ENCODE data around the gene LRRN3. TPM values are rescaled to one million over a fixed set of nuclear protein-coding genes. Genes with fewer than 3 reads are reported as not detected.

LRRN3 gene
- polyA plus RNA-seq, 1 of the 3 experiments (the other 2 are of a cell fraction): 2.1 TPM

- H3K9me2 ChIP-seq: no peaks in the 10 kb centered on the region
- H3K79me2 ChIP-seq (ENCODE audit: insufficient read depth): no peaks in the 10 kb centered on the region
- peak; percentile 61 for DNase-seq
- POLR2A ChIA-PET: no interaction called here
- peak overlapping the region; percentile 1 to 88; a peak in 1 of 4 replicates for H3K27ac ChIP-seq (ENCODE audit: low read depth in 2 of 2, low read length in 1 of 2)
- H3K4me1 ChIP-seq (ENCODE audit: control insufficient read depth in 1 of 2, insufficient read depth in 2 of 2, low read depth in 1 of 2, low read length in 1 of 2): peaks cover 5 to 20% of the 10 kb centered on the region in 2 experiments; a peak in 3 of 4 replicates
- peaks cover 4% of the 10 kb centered on the region for H3F3A ChIP-seq (replicated peaks; ENCODE audit: insufficient read depth)
- H3K9me3 ChIP-seq: peaks cover under 1% of the 10 kb centered on the region; the same call in 1 of the 2 replicates
- H3K4me3 ChIP-seq (ENCODE audit: low read depth in 2 of 2, low read length in 1 of 2): no peak overlapping the region
- H3K9ac ChIP-seq: no peak overlapping the region
- H3K27me3 ChIP-seq (ENCODE audit: insufficient read depth): no peaks in the 10 kb centered on the region
- H4K20me1 ChIP-seq (ENCODE audit: insufficient read depth): no peaks in the 10 kb centered on the region
- H2AFZ ChIP-seq (ENCODE audit: low read depth): no peak overlapping the region
- H3K36me3 ChIP-seq (replicated peaks in 1 of 2; ENCODE audit: control insufficient read depth in 1 of 2, insufficient read depth in 2 of 2, low read length in 1 of 2): no peaks in the 10 kb centered on the region
- 0% methylated on average over 1 of the region's 1 CpG for WGBS (ENCODE audit: low lambda C conversion rate)
- H3K4me2 ChIP-seq: no peak overlapping the region
- CTCF ChIA-PET: interaction anchor here (0.7 to 5.2 kb wide), 9 partner anchors 9 to 645 kb away, joined by 3 to 35 read pairs (median 3); no protein-coding TSS in a partner anchor
- TF ChIP-seq CTCF (IDR thresholded peaks at IDR 0.05) (peak; percentile 97), REST (IDR thresholded peaks at IDR 0.05; ENCODE audit: low read depth, low read length) (no peak), TEAD4 (IDR thresholded peaks at IDR 0.05; ENCODE audit: borderline replicate concordance, insufficient read depth) (no peak), NRF1 (IDR thresholded peaks at IDR 0.05; ENCODE audit: low read depth, low read length) (no peak), NFIC (IDR thresholded peaks at IDR 0.05; ENCODE audit: borderline replicate concordance) (no peak), IRF3 (IDR thresholded peaks at IDR 0.05; ENCODE audit: low read depth, low read length) (no peak), TCF12 (IDR thresholded peaks at IDR 0.05) (no peak), TAF1 (IDR thresholded peaks at IDR 0.05; ENCODE audit: borderline replicate concordance, low read depth, low read length) (no peak), USF1 (IDR thresholded peaks at IDR 0.05; ENCODE audit: borderline replicate concordance, low read depth) (no peak), PBX3 (IDR thresholded peaks at IDR 0.05) (no peak), POLR2AphosphoS5 (IDR thresholded peaks at IDR 0.05; ENCODE audit: low read depth, low read length) (no peak), ZBTB33 (IDR thresholded peaks at IDR 0.05; ENCODE audit: borderline replicate concordance, low read depth) (no peak), USF2 (IDR thresholded peaks at IDR 0.05; ENCODE audit: borderline replicate concordance, low read depth, low read length) (no peak), RCOR1 (IDR thresholded peaks at IDR 0.05; ENCODE audit: low read length) (peak; percentile 78), GATA2 (CRISPR knock-in tag; IDR thresholded peaks at IDR 0.05) (no peak), MEF2A (IDR thresholded peaks at IDR 0.05; ENCODE audit: borderline replicate concordance, low read depth) (no peak), FOXJ3 (CRISPR knock-in tag; IDR thresholded peaks at IDR 0.05) (no peak), SIN3A (IDR thresholded peaks at IDR 0.05; ENCODE audit: borderline replicate concordance, low read depth, low read length) (no peak), CHD2 (IDR thresholded peaks at IDR 0.05; ENCODE audit: low read length, partially characterized antibody) (peak; percentile 34), JUND (IDR thresholded peaks at IDR 0.05) (no peak), RAD21 (IDR thresholded peaks at IDR 0.05; ENCODE audit: low read length) (peak; percentile 88), YY1 (IDR thresholded peaks at IDR 0.05; ENCODE audit: low read depth) (no peak)
These were observed 1.0 kb upstream of the LRRN3 start for GRCh38 chr7:111089822-111090426.

Measured in SK-N-SH (cell line).